Body of pancreas (tissue), 4 donors: Measurements from ENCODE around the gene SERPINB2. TPM values are rescaled to one million over a fixed set of nuclear protein-coding genes. Genes with fewer than 3 reads are reported as not detected.
A peak's percentile ranks its signal among the peaks of the same experiment; 100 is the strongest.

Source experiments
- ATAC-seq: fragments of 150-250 bp; one replicate; pipeline ENCODE4 v1.9.1; 2016
- DNase-seq, 4 donors: peaks; one replicate each; pipeline ENCODE4 v3.0.0-alpha.2; 2019
- H3K27ac ChIP-seq, 4 donors: fragments of 200-600 bp; sonication (generic); 1 replicate in 3 of 4; 2 replicates in 1 of 4; pipeline versions ENCODE4 v1.5.1 to v1.6.1; 2016 to 2019; ENCODE audit warnings: mild to moderate bottlenecking in 1 of 4, mixed read lengths in 1 of 4, moderate library complexity in 1 of 4
- H3K27me3 ChIP-seq, 2 donors: fragments of 200-600 bp; sonication (generic); one replicate each; pipeline ENCODE4 v1.6.0; 2016; ENCODE audit warnings: mild to moderate bottlenecking in 1 of 2
- H3K36me3 ChIP-seq, 2 donors: fragments of 200-600 bp; sonication (generic); replicated peaks in 1 of 2; 2 replicates each; pipeline ENCODE4 v1.5.1; 2016; ENCODE audit warnings: low read depth in 2 of 2; ENCODE audit not compliant: insufficient read depth in 1 of 2
- H3K4me1 ChIP-seq: fragments of 200-600 bp; sonication (generic); one replicate; pipeline ENCODE4 v1.6.0; 2016
- H3K4me3 ChIP-seq, 2 donors: fragments of 200-600 bp; sonication (generic); 1 replicate in 1 of 2; 2 replicates in 1 of 2; pipeline ENCODE4 v1.5.1; 2016 to 2019
- H3K9me3 ChIP-seq, 3 donors: fragments of 200-600 bp; sonication (generic); 1 replicate in 2 of 3; 2 replicates in 1 of 3; pipeline ENCODE4 v1.5.1; 2016
- POLR2A ChIP-seq, 3 donors: fragments of 450-650 bp; IDR thresholded peaks; one replicate each; pipeline ENCODE4 v1.6.1; 2016; ENCODE audit warnings: antibody characterized with exemption in 3 of 3, mild to moderate bottlenecking in 2 of 3
- WGBS, 2 donors: methylation state at CpG; one replicate each; pipeline ENCODE4 v1.1.5; 2017; 5-methylcytosine and 5-hydroxymethylcytosine counted together
- intact Hi-C: fragments of 100-400 bp; cut with DNase I; formaldehyde crosslinking; loops from one replicate; pipeline ENCODE4 v1.15.1; 2023
- total RNA-seq, 2 donors: library from RNA; depleted of rRNA; stranded (reverse); fragments of >200 nt; gene quantifications; one replicate each; pipeline ENCODE4 v1.1.0, GENCODE V29; 2016
- TF ChIP-seq, protein P1 (sequence below), 7 experiments: fragments of 450-650 bp in 4 of 7; fragments of 200-600 bp in 3 of 7; sonication (generic) in 3 of 7; IDR thresholded peaks; one replicate each; pipeline ENCODE4 v1.5.1; 2016 to 2019; ENCODE audit warnings: antibody characterized with exemption in 7 of 7

Gene SERPINB2
- total RNA-seq, 2 donors from 2014 or later: 1.6 TPM; not detected in 1

DNA sequence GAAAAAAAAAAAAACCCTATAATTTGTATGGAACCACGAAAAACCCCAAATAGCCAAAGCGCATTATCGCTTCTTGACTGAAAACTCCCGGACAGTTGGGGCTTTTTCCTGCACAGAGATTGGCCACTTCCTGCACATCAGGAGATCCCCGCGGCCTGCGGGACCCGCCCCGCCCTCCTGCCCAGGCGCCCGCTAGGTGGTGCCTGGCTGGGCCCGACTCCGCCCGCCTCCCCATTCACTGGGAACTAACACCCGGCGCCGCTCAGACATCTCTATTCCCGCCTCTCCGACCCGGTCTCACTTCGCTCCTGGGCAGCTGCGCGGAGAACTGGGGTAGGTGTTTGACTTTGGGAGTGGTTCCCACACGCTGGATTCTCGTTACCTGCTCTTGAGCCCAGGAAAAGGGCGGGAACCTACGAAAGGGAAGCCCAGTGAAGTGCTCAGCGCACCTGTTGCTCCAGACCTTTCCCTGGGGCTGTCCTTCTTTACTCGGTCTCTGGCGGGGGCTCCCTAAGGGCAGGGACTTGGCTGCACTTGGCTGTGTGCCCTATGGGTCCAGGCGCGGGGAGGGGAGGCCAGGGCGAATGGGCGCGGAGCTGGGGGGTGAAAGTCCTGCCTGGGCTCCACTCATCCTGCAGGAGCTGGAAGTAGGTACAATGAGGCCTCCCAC, 61.7 kb downstream of the SERPINB2 start, which contains the start of gene HMSD:
TSS of gene HMSD (plus strand) at position 234 of the 670 bp plus-strand sequence. CDS start 4,155 bp downstream, outside the sequence.
- 8 to 15% methylated on average over 21 to 35 of the region's 35 CpGs for WGBS, 2 donors
- TF ChIP-seq POLR2A (IDR thresholded peaks at IDR 0.05): no peak
- TF ChIP-seq, protein P1, sequence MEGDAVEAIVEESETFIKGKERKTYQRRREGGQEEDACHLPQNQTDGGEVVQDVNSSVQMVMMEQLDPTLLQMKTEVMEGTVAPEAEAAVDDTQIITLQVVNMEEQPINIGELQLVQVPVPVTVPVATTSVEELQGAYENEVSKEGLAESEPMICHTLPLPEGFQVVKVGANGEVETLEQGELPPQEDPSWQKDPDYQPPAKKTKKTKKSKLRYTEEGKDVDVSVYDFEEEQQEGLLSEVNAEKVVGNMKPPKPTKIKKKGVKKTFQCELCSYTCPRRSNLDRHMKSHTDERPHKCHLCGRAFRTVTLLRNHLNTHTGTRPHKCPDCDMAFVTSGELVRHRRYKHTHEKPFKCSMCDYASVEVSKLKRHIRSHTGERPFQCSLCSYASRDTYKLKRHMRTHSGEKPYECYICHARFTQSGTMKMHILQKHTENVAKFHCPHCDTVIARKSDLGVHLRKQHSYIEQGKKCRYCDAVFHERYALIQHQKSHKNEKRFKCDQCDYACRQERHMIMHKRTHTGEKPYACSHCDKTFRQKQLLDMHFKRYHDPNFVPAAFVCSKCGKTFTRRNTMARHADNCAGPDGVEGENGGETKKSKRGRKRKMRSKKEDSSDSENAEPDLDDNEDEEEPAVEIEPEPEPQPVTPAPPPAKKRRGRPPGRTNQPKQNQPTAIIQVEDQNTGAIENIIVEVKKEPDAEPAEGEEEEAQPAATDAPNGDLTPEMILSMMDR (IDR thresholded peaks at IDR 0.05): peak in 6 of 7 experiments; percentile 28 to 51 (median 38)
- Histone ChIP-seq H3K4me1 (peaks cover 7% of the 10 kb centered on the region), H3K27me3 (peaks cover under 1 to 7% of the 10 kb centered on the region in 2 donors), H3K27ac (no peak within 1 kb of the TSS), H3K36me3 (no peaks in the 10 kb centered on the region), H3K4me3 (no peak within 1 kb of the TSS), H3K9me3 (no peaks in the 10 kb centered on the region)
- ATAC-seq (peak; percentile 81), DNase-seq (peak; percentile 44 to 66 (median 56))
- intact Hi-C loops: no loop called here

DNA sequence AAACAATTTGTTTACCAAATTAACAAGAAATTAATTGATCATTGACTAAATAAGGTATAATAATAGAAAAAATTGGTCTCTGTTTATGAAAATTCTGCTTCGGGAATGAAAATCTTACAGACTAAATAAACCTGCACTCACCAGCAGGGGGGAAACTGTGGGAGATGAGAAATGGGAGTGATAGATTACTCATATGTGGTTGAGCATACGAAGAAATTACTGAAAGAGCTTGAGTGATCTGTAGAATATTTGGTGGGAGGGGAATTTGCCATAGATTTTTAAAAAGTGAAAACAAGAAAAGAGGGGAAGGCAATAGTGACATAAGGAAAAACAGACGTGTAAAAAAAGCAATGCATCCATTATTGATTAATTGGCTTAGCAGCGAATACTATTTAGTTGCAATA, 63.8 kb downstream of the SERPINB2 start:
- Histone ChIP-seq H3K27me3 (peaks cover 0 to 7% of the 10 kb centered on the region in 2 donors), H3K4me3 (no peak overlapping the region), H3K9me3 (no peaks in the 10 kb centered on the region), H3K4me1 (peaks cover 7% of the 10 kb centered on the region), H3K36me3 (no peaks in the 10 kb centered on the region), H3K27ac (no peak overlapping the region)
- DNase-seq: no peak
- intact Hi-C loops: no loop called here
- TF ChIP-seq POLR2A (IDR thresholded peaks at IDR 0.05): no peak
- TF ChIP-seq, protein P1 (IDR thresholded peaks at IDR 0.05): no peak
- no peak for ATAC-seq
- WGBS, 2 donors: 70 to 73% methylated on average over 4 of the region's 4 CpGs

Other genes starting within 250 kb of the SERPINB2 start
- not detected for gene SERPINB4, start 243.4 kb upstream of the SERPINB2 start, total RNA-seq
- not detected for gene SERPINB3, start 225.8 kb upstream of the SERPINB2 start, total RNA-seq
- not detected for gene SERPINB11, start 184.7 kb upstream of the SERPINB2 start, total RNA-seq
- gene SERPINB7, start 112.3 kb upstream of the SERPINB2 start, total RNA-seq: not detected
- gene SERPINB10, start 20.3 kb downstream of the SERPINB2 start, total RNA-seq: not detected
- not detected for gene HMSD, start 61.6 kb downstream of the SERPINB2 start, total RNA-seq
- 10 to 100 TPM in 1 of 2 donors, 1 to 10 TPM in 1; 2.9 to 13.5 TPM for gene SERPINB8, start 82.4 kb downstream of the SERPINB2 start, total RNA-seq